HL-60 (cell line): ENCODE results near the gene SSH2.

Experiments
- CTCF ChIP-seq: IDR thresholded peaks from one replicate; pipeline ENCODE4 v1.5.1; 2011; ENCODE audit warnings: low read length, control low read depth, inconsistent platforms; ENCODE audit not compliant: insufficient read depth
- GABPA ChIP-seq: IDR thresholded peaks from 2 replicates; pipeline ENCODE4 v1.6.1; 2012; ENCODE audit warnings: low read depth
- POLR2AphosphoS5 ChIP-seq: IDR thresholded peaks from 2 replicates; pipeline ENCODE4 v1.6.1; 2012; ENCODE audit warnings: low read depth
- SPI1 ChIP-seq: IDR thresholded peaks from 2 replicates; pipeline ENCODE4 v1.6.1; 2012; ENCODE audit warnings: low read depth, mild to moderate bottlenecking, borderline replicate concordance
- TF ChIP-seq, protein P1 (sequence below): IDR thresholded peaks from 2 replicates; pipeline ENCODE4 v1.6.1; 2012; ENCODE audit warnings: low read depth; ENCODE audit not compliant: insufficient replicate concordance

- TF ChIP-seq CTCF = no peak
- TF ChIP-seq, protein P1, sequence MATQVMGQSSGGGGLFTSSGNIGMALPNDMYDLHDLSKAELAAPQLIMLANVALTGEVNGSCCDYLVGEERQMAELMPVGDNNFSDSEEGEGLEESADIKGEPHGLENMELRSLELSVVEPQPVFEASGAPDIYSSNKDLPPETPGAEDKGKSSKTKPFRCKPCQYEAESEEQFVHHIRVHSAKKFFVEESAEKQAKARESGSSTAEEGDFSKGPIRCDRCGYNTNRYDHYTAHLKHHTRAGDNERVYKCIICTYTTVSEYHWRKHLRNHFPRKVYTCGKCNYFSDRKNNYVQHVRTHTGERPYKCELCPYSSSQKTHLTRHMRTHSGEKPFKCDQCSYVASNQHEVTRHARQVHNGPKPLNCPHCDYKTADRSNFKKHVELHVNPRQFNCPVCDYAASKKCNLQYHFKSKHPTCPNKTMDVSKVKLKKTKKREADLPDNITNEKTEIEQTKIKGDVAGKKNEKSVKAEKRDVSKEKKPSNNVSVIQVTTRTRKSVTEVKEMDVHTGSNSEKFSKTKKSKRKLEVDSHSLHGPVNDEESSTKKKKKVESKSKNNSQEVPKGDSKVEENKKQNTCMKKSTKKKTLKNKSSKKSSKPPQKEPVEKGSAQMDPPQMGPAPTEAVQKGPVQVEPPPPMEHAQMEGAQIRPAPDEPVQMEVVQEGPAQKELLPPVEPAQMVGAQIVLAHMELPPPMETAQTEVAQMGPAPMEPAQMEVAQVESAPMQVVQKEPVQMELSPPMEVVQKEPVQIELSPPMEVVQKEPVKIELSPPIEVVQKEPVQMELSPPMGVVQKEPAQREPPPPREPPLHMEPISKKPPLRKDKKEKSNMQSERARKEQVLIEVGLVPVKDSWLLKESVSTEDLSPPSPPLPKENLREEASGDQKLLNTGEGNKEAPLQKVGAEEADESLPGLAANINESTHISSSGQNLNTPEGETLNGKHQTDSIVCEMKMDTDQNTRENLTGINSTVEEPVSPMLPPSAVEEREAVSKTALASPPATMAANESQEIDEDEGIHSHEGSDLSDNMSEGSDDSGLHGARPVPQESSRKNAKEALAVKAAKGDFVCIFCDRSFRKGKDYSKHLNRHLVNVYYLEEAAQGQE = no peak
- TF ChIP-seq POLR2AphosphoS5 = no peak
- TF ChIP-seq GABPA = no peak
- no peak for TF ChIP-seq SPI1
These were observed 265.1 kb downstream of the SSH2 start for GRCh38 chr17:29664743-29665480.
